Measurements from ENCODE around the gene MRFAP1L1. TPM values are rescaled to one million over a fixed set of nuclear protein-coding genes. Genes with fewer than 3 reads are reported as not detected.

Gene MRFAP1L1
- total and polyA plus RNA-seq, 2 donors, result 56.0 to 73.1 TPM

DNA sequence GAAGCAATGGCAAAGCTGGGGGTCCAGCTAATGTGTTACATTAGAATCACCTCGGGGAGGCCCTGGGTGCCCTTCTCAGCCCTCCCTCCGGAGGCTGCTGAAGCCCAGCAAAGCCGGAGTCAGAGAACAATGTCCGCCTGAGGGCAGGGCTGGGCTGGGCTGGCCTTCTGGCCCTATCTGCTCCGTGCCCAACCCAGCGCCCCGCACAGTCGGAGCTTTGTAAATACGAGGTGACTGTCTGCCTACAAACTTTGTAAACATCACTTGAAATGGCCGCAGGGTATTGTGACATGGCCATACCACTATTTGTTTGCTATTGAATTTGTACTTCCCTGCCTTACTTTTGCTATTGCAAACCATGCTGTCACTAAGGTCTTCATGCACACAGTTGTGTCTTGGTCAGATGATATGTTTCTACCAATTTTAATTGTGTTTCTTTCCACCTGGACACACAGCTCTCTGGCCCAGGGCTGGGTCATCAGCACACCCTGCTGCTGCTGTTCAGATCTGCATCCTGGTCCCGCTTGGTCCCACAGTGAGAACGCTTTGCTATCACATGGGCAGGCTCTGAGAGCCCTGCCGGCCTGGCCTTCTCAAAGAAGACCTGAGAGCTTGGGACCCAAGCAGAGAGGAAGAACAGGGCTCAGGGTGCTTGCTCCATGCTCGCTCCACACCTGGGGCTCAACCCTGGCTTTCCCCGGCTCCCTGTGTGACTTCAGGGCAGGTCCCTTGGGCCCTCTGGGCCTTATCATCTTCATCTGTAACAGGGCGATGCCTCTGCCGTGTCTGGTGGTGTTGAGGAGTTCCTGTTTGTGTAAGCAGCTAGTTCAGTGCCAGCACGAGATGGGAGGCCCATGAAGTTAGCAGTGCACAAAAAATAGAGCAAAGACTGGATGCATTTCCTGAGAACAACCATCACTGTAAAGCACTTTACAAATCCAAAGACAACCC is 13.7 kb downstream of the MRFAP1L1 start:
- Histone ChIP-seq H3K36me3 (ENCODE audit: insufficient read depth) (no peaks in the 10 kb centered on the region), H3K27ac (ENCODE audit: low read depth) (peak overlapping the region; percentile 48), H3K4me1 (ENCODE audit: insufficient read depth) (peaks cover 1% of the 10 kb centered on the region), H3K4me3 (ENCODE audit: low read depth, low read length) (no peak overlapping the region)
- no peak for DNase-seq (ENCODE audit: extremely low spot score)
- 68% methylated on average over 18 of the region's 18 CpGs for WGBS

DNA sequence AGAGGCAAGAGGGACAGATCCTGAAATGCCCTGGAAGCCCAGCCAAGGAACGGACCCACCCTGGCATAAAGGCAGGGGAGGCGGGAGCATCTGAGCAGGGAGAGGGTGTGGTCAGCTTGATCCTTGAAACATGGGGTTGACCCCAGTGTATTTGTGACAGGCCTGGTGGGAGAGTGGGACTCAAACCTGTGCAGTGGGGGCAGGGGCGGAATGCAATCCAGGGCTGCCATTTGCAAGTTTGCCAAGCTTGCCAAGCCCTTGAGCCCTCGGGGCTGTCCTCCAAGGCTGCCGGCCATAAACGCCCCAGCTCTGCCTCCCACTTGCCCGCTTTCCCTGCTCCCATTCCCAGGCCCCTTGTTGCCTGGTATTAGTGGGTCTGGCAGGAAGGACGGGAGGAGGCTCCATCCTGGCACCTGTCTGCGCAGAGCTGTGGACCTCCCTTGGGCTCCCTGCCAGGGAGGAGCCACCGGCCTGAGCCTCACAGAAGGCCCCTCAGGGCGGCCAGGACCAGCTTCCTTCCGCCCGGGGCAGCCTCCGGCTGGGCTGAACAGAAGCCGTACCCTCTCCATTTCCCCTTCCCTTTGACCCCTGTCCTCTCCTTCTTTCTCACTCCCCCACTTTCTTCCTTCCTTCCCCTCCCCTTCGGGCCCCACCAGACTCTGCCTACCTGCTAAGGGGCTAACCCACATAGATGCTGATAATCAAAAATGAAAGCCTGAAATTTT is 15.3 kb downstream of the MRFAP1L1 start:
- no peak for DNase-seq (ENCODE audit: extremely low spot score)
- Histone ChIP-seq H3K4me1 (ENCODE audit: insufficient read depth) (peaks cover 1% of the 10 kb centered on the region), H3K36me3 (ENCODE audit: insufficient read depth) (no peaks in the 10 kb centered on the region), H3K27ac (ENCODE audit: low read depth) (peak overlapping the region; percentile 94), H3K4me3 (ENCODE audit: low read depth, low read length) (peak overlapping the region; percentile 18)
- 75% methylated on average over 16 of the region's 16 CpGs for WGBS

DNA sequence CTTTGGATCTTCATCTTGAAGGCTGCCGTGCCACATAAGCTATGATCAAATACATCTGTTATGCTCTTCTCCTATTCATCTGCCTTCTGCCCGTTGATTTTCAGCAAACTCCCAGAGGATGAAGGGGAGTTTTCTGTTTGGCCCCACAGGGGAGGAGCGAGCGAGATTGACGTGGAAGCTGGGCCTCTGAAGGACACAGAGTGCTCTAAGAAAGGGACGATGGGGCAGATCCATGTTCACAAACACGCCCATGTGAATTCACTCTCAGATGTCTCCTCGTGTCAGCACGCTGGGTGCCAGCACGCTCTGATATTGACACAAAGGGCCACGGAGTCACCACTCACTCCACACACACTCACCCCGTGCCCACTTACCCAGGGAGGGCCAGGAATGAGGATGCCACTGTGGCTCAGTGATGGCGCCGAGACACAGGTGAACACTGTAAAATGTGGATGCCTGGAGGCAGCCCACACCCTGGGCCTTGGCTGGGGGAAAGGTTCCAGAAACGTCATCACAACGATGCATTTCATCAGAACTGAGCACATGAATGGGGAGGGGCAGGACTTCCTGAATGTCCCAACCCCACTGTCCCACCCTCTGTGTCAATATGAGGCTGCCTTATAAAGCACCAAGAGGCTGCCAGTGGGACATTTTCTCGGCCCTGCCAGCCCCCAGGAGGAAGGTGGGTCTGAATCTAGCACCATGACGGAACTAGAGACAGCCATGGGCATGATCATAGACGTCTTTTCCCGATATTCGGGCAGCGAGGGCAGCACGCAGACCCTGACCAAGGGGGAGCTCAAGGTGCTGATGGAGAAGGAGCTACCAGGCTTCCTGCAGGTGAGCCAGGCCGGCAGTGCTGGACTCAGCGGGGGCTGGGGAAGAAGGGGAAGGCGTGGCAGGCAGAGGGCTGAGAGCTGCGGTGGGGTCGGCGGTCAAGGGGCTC is 16.2 kb downstream of the MRFAP1L1 start, which contains the start of gene S100P:
Gene S100P, plus strand, starts transcription at position 648 of the 946 bp plus-strand sequence. Its CDS starts 55 bp downstream, at position 703.
- Histone ChIP-seq H3K4me3 (ENCODE audit: low read depth, low read length) (peak within 1 kb of the TSS; percentile 18), H3K27ac (ENCODE audit: low read depth) (peak within 1 kb of the TSS; percentile 94), H3K4me1 (ENCODE audit: insufficient read depth) (peaks cover 1% of the 10 kb centered on the region), H3K36me3 (ENCODE audit: insufficient read depth) (no peaks in the 10 kb centered on the region)
- 69% methylated on average over 29 of the region's 29 CpGs for WGBS
- DNase-seq (ENCODE audit: extremely low spot score), result peak; percentile 72

DNA sequence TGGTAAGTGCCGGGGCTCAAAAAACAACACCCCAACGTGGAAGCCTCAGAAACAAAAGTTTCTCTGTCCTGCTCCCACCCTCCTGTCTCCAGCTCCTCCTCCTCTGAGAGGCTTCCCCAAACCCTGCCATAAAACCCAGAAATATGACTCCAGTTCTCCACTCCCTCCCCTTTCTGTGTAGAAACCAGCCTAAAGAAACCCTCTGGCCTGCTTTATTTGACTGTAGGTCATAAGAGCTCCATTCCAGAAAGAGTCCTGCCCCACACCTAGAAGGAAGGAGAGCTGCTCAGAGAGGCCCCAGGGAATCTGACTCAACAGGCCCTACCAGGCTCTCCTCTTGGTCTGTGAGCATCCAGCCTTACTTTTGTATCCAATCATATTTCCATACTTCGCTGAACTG is 16.9 kb downstream of the MRFAP1L1 start:
- peak; percentile 79 for DNase-seq (ENCODE audit: extremely low spot score)
- 47% methylated on average over 3 of the region's 3 CpGs for WGBS
- Histone ChIP-seq H3K4me3 (ENCODE audit: low read depth, low read length) (no peak overlapping the region), H3K27ac (ENCODE audit: low read depth) (peak overlapping the region; percentile 83), H3K4me1 (ENCODE audit: insufficient read depth) (peaks cover 1% of the 10 kb centered on the region), H3K36me3 (ENCODE audit: insufficient read depth) (no peaks in the 10 kb centered on the region)

DNA sequence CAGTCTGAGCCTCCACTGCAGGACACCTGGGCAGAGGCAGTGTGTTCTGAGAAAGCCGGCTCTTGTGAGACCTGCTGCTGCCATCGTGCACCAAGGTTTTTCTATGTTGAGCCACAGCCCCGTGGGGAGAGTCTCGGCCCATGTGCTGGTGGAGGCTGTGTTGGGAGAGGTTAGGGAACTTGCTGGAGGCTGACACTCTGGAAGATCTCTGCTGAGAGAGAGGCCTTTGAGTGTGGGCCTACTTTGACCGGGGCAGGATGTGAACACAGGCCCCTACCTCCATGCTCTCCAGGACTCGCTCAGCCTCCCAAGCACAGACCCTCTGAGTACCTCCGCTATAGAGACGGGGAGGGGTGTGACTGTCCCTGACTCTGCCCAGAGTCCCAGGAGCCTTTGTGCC is 17.3 kb downstream of the MRFAP1L1 start:
- no peaks in the 10 kb centered on the region for H3K36me3 ChIP-seq (ENCODE audit: insufficient read depth)
- H3K4me1 ChIP-seq (ENCODE audit: insufficient read depth), result peaks cover 1% of the 10 kb centered on the region
- WGBS, result 65% methylated on average over 8 of the region's 8 CpGs
- H3K27ac ChIP-seq (ENCODE audit: low read depth), result peak overlapping the region; percentile 83
- DNase-seq (ENCODE audit: extremely low spot score), result no peak
- no peak overlapping the region for H3K4me3 ChIP-seq (ENCODE audit: low read depth, low read length)

DNA sequence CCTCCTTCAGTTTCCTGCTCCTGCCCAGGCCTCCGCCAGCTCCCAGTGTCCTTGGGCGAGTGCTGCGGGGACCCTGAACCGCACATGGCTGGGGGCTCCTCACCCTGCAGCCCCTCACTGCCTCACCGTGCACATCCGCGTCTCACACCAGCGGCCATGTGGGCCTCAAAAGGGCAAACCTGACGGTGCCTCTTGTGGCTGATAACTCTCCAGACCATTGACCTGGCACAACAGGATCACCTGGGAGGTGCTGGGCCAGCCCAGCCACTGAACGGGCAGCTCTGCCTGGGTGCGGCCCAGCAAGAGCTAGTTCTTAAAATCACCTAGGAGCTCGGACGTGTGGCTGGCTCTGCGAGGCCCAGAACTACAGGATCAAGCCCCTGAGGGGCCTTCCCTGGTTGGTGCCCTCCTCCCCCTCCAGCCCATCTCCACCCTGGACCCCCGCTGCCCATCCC is 20.1 kb downstream of the MRFAP1L1 start:
- H3K36me3 ChIP-seq (ENCODE audit: insufficient read depth), result no peaks in the 10 kb centered on the region
- DNase-seq (ENCODE audit: extremely low spot score), result no peak
- H3K4me1 ChIP-seq (ENCODE audit: insufficient read depth), result peaks cover 1% of the 10 kb centered on the region
- H3K27ac ChIP-seq (ENCODE audit: low read depth), result peak overlapping the region; percentile 76
- WGBS, result 81% methylated on average over 15 of the region's 15 CpGs
- no peak overlapping the region for H3K4me3 ChIP-seq (ENCODE audit: low read depth, low read length)

DNA sequence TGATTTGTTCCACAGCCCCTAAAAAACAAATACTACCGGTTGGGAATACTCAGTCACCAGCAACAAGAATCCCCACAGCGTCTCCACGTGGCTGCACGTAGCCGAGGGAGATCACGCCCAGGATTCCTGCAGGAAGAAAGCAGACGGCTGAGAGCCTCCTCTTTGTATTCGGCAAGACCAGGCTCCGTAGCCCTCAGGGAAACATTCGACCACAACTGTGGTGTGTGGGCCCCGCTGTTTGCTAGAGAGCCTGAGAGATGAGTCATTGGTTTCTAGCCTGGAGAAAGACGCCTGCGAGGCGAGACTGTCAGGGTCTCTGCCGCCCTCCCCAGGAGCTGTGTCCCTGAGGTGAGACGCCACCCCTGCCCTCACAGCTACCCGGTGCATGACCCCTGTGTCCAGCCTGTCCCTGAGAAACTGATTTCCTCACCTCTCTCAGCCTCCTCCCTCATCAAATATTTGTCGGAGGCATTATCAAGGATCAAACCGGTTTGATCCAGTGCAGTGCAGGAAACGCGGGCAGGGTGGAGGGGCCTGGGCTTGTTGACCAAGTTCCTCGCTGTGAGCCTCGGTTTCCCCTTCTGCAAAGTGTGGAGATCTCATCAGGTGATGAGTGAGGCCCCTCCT is 20.7 kb downstream of the MRFAP1L1 start:
- 31% methylated on average over 23 of the region's 23 CpGs for WGBS
- no peak overlapping the region for H3K4me3 ChIP-seq (ENCODE audit: low read depth, low read length)
- peak; percentile 72 for DNase-seq (ENCODE audit: extremely low spot score)
- H3K4me1 ChIP-seq (ENCODE audit: insufficient read depth), result peaks cover 1% of the 10 kb centered on the region
- no peaks in the 10 kb centered on the region for H3K36me3 ChIP-seq (ENCODE audit: insufficient read depth)
- peak overlapping the region; percentile 76 for H3K27ac ChIP-seq (ENCODE audit: low read depth)

DNA sequence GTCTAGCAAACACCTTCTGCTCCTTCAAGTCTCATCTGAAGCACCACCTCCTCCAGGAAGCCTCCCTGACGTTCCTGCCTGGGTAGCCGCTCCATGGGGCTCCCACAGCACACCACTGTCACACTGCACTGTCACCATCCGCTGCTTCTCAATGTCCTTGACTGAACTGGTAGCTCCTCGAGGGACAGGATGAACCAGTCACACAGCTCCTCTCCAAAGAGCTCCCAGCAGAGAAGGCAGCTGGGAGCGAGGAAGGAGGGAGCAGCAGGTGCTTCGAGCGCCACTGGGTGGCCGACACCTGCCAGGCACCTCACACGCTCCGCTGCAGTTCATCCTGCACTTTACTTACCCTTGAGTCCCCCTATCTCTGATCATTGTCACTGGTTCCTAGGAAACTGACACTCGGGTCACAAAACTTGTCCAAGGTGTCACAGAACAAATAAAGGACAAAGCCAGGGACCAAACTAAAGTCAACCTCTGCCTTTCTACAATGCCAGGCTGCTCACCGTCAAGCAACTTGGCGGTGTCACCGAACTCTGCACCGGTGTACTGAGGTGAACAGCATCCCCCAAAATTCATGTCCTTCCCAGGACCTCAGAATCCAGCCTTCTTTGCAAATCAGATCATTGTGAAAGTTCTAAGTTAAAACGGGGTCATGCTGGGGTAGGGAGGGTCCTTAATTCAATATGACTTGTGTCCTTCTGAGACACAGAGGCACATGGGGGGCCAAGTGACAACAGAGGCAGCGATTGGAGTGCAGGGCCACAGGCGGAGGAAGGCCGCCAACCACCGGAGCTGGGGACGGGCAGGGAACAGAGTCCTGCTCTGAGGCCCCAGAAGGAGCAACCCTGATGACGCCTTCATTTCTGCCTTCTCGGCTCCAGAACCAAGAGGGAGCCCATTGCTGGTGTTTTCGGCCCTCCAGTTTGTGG is 21.5 kb downstream of the MRFAP1L1 start:
- peak overlapping the region; percentile 76 for H3K27ac ChIP-seq (ENCODE audit: low read depth)
- WGBS, result 82% methylated on average over 24 of the region's 24 CpGs
- H3K4me3 ChIP-seq (ENCODE audit: low read depth, low read length), result no peak overlapping the region
- peaks cover 1% of the 10 kb centered on the region for H3K4me1 ChIP-seq (ENCODE audit: insufficient read depth)
- DNase-seq (ENCODE audit: extremely low spot score), result no peak
- H3K36me3 ChIP-seq (ENCODE audit: insufficient read depth), result no peaks in the 10 kb centered on the region

DNA sequence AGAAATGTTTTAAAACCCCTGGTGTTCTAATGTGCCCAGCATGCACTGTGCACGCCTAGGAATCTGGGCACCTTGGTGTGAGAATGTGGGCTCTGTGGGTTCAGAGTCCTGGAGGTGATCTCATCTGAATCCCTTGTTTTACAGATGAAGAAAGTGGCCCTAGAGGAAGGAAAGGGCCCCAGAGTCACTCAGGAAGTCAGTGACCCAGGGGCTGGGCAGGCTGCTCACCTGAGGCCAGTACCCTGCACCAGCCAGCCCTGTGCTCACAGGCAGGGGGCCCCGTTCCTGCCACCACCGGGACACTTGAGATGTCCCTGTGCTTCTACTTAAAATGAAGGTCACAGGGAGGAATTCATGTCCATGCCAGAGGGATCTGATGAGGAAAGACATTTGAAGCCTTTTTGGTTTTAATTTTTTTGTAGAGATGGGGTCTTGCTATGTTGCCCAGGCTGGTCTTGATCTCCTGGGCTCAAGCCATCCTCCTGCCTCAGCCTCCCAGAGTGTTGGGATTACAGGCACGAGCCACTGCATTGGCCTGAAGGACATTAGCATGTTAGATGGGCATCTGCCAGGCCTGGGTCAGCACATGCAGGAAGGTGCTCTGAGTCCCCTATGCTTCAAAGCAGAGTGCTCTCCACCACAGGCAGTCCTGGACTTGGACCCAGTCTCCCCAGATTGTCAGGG is 23.4 kb downstream of the MRFAP1L1 start:
- Histone ChIP-seq H3K36me3 (ENCODE audit: insufficient read depth) (no peaks in the 10 kb centered on the region), H3K27ac (ENCODE audit: low read depth) (no peak overlapping the region), H3K4me1 (ENCODE audit: insufficient read depth) (peaks cover 1% of the 10 kb centered on the region), H3K4me3 (ENCODE audit: low read depth, low read length) (no peak overlapping the region)
- DNase-seq (ENCODE audit: extremely low spot score), result no peak
- 78% methylated on average over 4 of the region's 4 CpGs for WGBS

DNA sequence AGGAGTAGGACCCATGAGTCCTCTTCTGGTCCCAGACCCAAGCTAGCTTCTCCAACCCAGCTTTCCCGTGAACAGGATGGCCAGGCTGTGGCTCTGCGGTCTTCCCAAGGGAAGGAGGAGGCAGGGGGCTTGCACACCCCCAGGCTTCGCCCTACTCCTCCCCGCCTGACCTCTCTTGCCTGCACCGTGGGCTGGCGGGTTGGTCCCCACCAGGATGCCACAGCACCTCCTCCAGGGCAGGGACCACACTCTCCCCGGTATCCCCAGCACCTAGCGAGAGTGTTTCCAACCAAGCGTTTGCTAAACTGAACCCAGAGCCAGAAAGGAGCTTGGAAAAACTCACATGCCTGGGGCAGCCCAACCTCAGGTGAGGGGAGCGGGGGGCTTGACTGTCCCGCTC is 25.0 kb downstream of the MRFAP1L1 start:
- WGBS, result 92% methylated on average over 11 of the region's 11 CpGs
- DNase-seq (ENCODE audit: extremely low spot score), result no peak
- no peak overlapping the region for H3K27ac ChIP-seq (ENCODE audit: low read depth)
- H3K4me3 ChIP-seq (ENCODE audit: low read depth, low read length), result no peak overlapping the region
- no peaks in the 10 kb centered on the region for H3K36me3 ChIP-seq (ENCODE audit: insufficient read depth)
- no peaks in the 10 kb centered on the region for H3K4me1 ChIP-seq (ENCODE audit: insufficient read depth)

DNA sequence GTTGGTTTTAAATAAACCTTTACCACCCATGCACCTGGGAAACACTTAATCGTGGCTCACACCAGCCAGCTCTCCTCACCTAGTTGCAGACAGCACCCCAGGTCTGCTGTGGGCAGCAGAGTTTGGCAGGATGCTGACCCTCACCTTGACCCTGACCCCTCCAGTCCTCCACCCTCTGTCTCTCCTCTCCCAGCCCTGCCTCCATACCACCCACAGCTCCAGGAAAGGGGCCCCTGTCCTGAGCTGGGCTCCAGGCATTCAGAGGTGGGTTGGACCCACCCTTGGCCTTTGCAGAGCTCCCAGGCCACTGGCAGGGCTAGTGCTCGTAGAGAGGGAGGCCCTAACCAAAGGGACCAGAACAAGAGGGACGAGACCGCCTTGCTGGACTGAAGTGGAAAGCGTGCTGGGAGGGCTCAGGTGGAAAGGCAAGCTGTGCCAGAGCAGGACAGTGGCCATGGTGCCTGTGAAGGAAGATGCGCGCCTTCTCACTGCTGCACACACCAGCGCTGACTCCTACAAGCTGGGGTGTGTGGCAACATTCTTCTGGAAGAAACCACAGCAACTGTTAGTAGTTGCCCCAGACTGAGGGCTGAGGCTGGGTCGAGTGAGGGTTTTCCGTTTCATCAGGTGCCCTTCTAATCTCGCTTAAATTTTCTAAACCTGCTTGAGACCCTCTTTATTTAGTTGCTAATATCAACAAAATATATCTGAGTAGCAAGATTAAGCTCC is 26.6 kb downstream of the MRFAP1L1 start:
- Histone ChIP-seq H3K4me3 (ENCODE audit: low read depth, low read length) (no peak overlapping the region), H3K4me1 (ENCODE audit: insufficient read depth) (no peaks in the 10 kb centered on the region), H3K36me3 (ENCODE audit: insufficient read depth) (no peaks in the 10 kb centered on the region), H3K27ac (ENCODE audit: low read depth) (no peak overlapping the region)
- WGBS, result 79% methylated on average over 11 of the region's 11 CpGs
- DNase-seq (ENCODE audit: extremely low spot score), result no peak
